HG02852 (cell line): ENCODE data around the gene GNAL.
"Not testable (repeated sequence)": the region's sequence is repeated elsewhere in the genome, so short reads cannot be mapped to it uniquely, and the experiment has no call there.

ENCODE experiments used
- ATAC-seq: cut with Tn5 transposase; IDR thresholded peaks from one replicate; pipeline ENCODE4 v1.9.1; 2021; ENCODE audit warnings: mild to moderate bottlenecking, moderate library complexity; ENCODE audit not compliant: unreplicated experiment

GNAL gene

DNA sequence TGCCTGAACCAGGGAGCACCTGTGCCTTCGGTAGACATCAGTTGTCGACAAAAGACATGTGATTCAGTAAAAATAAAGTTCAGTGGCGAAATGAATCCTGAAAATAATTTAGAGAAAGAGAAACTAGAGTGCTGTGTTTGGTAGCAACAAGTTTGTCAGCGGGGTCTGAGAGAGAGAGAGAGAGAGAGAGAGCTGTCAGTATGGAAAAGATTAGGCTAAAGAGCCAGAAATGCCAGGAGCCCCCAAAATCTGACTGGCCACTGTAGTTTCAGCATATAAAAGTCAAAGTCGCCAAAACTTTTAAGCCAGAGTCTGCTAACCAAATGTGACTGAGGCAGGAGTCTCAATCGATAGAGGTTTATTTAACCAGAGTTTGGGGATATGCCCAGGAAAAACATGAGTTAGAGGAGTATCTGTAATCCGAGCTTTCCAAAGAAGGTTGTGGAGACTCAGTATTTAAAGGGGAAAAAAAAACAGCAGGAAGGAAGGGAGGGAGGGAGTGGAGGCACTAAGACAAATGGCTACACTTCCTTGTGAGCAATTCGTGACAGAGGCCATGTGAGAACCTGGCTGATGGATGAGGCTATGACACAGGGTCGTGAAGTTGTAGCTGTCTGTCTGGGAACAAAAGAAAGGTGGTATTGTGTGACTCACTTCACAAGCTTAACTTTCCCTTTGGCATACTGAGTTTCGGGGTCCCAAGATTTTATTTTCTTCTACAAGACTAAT lies 20.5 kb upstream of the GNAL start:
- no peak for ATAC-seq

GRCh38 chr18:11669271-11669947 lies 19.7 kb upstream of the GNAL start:
- ATAC-seq, result no peak

DNA sequence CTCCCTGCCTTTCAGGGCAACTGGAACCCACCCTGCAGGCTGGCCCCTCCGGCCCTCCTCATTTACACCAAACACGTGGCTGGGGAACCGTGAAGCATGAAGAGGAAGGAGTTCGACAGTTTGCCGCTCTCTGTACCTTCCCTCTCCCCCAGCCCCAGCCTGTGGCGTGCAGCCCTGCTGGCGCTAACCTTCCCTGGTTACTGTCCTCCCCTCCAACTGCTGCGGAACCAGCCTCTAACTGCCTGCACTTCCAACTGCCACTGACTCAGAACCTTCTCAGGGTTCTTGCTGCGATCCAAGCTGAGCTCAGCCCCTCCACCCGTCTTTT lies 19.2 kb upstream of the GNAL start:
- no peak for ATAC-seq

GRCh38 chr18:11671156-11671555 lies 17.9 kb upstream of the GNAL start:
- no peak for ATAC-seq

DNA sequence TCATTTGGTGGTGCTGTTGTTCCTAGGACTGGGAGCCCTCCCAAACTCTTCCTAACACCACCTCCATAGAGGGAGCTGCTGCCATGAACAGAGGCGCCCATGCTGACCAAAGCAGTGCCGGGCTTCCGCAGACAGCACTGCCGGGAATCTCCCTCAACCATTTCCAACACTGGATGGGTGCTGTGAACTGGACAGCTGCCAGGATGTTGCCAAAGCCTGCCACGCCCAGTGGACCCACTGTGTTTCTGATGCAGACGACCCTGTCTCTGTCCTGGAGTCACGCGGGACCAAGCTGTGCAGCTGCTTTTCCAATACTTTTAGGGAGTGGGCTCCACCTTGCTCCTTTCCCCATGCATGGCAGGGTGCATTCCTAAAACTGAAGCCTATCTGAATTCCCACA lies 16.9 kb upstream of the GNAL start:
- no peak for ATAC-seq

DNA sequence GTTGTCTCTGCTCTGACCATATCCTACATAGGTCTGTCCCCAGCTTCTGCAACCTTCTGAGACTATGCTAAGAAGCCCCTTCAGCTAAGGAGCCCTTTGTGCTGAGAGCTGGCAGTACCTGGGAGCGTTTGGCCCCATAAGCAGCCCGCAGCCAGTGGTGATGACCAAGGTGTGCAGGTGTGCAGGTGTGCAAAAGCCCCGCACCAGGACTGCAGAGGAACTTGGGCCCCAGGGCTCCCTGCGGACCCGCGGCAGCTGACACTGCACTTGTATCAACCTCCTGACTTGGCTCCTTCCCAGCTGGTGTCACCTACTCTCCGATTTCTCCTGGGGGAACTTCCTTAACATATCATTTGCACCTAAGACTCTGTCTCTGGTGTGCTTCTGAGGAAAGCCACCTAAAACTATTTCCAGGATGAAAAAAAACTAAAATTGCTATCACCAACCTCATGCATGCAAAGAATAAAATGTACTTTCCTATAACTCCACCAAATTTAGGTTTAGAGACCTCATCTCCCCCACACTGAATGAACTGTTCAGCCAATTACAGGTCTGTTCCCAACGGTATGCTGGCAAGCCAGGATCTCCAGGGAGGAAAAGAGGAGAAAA lies 16.1 kb upstream of the GNAL start:
- ATAC-seq, result no peak

DNA sequence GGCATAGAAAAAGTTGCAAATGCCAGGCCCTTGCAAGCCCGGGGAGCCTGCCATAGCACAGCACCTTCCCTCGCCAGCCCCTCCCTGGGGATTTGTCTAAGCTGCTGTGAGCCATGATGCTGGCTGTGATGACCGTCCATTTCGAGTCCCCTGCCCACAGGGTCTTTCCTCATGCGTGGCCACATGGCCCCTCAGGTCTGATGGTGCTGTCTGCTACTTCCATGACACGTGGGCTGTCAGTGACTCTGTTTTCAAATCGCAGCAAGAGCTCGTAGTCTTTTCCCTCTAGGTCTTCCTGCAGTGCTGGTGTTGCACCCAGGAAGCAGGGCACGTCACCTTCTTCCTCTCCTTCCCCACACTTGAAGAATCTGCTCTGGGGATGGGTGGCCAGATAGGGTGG lies 15.5 kb upstream of the GNAL start:
- ATAC-seq, result no peak

DNA sequence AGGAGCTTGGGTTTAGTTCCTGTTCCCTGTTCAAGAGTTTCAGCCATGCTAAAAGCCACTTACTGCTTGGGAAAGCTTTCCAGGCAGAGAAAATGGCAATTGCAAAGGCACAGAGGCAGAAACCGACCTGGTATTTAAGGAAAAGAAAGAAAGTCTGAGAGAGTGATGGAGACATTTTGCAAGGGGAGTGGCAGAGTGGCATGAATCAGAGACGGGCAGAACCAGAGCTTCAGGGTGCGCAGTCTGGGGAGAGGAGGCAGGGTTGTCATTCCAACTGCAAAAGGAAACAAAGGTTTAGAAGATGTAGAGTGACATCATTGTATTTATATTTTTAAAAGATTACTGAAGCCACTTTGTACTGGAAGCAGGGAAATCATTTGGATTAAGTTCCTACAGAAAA lies 14.9 kb upstream of the GNAL start:
- ATAC-seq, result no peak

DNA sequence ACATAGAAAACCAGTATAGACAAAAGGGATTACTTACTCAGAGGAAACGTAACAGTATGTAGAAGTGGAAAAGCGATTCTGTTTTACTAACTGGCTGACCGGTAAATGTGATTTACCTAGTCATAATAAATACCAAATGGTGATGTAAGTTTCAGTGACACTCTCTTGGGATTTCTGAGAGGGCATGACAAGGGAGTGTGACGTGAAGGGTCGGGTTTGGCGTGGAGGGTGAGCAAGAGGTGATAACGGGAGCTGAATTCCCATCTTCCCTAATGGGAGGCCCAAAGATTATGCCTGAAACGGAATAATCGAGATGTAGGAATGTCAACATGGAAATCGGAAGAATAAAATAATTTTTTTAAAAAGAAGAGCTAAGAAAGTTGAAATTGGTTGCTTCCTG lies 12.7 kb upstream of the GNAL start:
- no peak for ATAC-seq

DNA sequence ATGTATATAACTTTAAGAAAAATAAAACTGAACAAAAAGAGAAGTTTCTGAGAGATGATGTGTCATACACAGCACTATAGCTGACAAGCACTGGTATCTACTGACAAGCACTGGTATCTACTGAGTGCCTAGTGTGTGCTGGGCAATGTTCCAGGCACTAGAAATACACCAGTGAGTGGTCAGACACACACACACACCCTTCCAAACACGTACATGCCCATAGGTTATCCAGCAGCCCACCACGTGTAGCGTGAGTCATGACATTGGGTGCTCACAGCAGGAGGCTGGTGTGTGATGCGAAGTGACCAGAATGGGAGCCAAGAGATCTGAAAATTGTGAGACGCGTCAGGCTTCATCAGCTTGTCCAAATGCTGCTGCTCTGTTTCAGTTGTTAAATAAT lies 12.2 kb upstream of the GNAL start:
- ATAC-seq, result no peak

DNA sequence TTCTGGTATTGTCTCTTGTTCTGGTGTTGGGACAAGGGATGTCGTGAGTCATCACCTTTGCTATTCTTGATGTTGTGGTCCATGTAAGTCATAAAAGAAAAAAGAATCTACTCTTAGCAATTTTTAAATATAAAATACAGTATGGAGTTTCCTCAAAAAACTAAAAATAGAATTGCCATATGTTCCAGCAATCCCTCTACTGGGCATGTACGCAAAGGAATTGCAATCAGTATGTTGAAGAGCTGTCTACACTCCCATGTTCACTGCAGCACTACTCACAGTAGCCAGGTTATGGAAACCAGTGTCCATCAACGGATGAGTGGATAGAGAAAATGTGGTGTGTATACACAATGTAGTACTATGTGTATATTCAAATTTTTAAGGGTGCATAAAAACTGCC lies 10.9 kb upstream of the GNAL start:
- ATAC-seq, result no peak

DNA sequence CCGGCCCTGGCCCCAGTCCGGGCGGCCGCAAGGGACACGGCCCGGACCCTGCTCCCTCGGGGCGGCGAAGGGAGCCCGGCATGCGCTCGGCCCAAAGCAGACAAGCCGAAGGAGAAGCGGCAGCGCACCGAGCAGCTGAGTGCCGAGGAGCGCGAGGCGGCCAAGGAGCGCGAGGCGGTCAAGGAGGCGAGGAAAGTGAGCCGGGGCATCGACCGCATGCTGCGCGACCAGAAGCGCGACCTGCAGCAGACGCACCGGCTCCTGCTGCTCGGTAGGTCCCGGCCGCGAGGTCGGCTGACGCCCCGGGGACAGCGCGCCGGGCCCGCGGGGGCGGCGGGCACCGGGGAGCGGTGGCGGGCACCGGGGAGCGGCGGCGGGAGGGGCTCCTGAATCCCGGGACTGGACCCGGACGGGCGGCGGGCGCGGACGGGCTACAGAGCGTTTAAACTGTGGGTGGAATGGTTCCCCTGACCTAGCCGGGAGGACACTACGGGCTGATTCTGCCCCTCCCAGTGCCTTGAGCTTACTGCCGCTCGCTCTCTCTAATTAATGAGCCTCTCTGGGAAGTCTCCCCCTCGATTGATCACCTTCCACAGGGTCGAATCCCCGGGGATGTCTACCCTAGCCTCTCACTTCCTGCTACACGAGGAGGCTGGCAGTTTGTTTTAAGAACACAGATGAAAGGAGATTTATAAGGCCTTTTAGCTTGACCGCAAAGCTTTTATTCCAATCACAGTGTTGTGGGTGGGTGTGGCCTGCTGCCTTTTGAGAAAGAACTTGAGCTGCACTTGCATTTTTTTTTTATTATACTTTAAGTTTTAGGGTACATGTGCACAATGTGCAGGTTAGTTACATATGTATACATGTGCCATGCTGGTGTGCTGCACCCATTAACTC lies 853 bp downstream of the GNAL start:
- ATAC-seq, result no peak

- ATAC-seq, result not testable (repeated sequence)
These were observed 1.6 kb downstream of the GNAL start for GRCh38 chr18:11690660-11691059.

DNA sequence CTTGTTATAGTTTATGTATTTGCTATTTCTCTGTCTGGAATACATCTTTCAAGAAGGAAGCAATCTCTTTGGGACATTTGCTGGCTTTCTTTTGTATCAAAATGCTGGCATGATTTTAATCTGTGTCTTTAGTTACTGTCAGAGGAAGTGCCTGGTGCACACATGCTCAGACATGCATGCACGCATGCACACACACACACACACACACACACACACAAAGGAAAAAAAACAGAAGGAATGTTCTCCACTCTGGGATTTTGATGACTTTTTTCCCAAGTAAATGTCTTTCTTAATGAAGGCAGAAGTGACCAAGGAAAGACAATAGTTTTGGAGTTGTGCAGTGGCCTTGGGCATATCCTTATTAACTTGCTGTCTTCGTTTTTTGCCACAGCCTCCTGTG lies 6.7 kb downstream of the GNAL start:
- no peak for ATAC-seq

- ATAC-seq, result no peak
These were observed 7.4 kb downstream of the GNAL start for GRCh38 chr18:11696451-11696850.

GRCh38 chr18:11700876-11701275 lies 11.8 kb downstream of the GNAL start:
- no peak for ATAC-seq

DNA sequence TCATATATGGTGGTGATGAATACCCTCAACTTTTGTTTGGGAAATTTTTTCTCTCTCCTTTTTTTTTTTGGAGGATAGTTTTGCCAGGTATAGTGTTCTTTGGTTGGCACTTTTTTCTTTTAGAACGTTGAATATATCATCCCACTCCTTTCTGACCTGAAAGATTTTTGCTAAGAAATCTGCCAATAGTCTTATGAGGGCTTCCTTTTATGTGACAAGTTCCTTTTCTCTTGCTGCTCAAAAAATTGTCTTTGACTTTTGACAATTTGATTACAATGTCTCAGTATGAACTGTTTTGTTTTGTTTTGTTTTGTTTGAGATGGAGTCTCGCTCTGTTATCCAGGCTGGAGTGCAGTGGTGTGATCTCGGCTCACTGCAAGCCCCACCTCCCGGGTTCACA lies 21.5 kb downstream of the GNAL start:
- no peak for ATAC-seq

DNA sequence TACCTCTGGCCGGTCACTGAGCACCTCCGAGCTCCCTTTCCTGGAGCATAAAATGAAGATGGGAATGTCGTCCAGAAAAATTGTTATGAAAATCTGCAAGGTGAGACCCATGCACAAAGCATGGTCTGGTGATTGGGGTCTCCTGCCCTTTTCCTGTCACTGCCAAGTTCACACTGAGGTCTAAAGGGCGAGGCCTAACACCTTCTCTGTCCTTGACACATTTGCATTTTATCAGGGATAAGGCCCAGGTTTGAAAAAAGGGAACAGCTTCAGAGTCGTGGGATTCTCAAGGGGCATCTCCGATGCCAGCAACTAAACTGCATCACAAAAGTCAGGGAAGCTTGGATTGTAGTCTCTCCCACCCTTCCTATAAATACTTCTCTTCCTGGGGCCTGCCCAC lies 24.7 kb downstream of the GNAL start:
- ATAC-seq, result no peak

- no peak for ATAC-seq
These were observed 25.3 kb downstream of the GNAL start for GRCh38 chr18:11714244-11714918.

- not testable (repeated sequence) for ATAC-seq
These were observed 27.8 kb downstream of the GNAL start for GRCh38 chr18:11716767-11717315.

DNA sequence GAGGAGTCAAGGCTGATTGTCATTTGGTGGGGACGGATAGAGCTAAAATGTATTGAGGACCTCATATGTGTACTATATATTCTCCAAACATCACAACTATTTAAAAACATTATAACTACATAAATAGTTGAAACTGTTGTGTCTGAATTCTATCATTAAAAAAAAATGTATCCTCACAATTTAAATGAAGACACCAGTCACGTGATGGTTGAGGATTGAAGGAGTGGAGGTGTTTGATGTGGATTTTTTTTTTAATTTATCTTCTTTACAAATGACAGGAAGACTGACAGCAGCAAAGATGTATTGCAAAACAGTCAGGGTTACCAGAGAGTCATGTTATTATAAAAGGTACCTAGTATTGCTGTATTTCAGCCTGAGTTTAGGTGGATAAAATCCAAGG lies 30.0 kb downstream of the GNAL start:
- ATAC-seq, result no peak
